CD1c-positive myeloid dendritic cell (primary cell): ENCODE measurements around the gene NR1D2.

Source experiments
- DNase-seq: peaks from one replicate; pipeline ENCODE4 v3.0.0-alpha.2; 2016; ENCODE audit errors: extremely low spot score

The NR1D2 gene

DNA sequence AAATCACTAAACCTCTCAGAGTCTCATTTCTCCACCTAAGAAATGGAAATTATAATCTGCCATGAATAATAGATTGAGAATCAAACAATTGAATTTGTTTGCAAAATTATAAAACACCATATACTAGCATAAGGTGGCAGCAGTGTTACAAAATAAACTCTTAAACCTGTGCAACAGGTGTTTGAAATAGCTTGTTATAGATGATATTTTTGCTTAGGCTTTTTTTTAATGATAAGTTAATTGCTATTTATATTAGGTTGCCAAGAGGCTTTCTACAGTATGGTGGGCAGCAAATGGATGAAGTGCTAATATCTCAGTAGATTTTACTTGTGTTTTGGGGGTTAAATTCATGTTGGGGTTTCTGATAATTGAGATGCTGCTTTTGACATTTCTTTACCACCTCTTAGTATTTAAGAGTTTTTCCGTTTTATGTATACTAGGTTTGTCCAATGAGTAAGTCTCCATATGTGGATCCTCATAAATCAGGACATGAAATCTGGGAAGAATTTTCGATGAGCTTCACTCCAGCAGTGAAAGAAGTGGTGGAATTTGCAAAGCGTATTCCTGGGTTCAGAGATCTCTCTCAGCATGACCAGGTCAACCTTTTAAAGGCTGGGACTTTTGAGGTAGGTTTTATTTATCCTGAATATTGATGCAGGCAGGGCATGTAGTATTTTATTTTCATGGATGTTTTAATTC lies 19.6 kb downstream of the NR1D2 start:
- no peak for DNase-seq

DNA sequence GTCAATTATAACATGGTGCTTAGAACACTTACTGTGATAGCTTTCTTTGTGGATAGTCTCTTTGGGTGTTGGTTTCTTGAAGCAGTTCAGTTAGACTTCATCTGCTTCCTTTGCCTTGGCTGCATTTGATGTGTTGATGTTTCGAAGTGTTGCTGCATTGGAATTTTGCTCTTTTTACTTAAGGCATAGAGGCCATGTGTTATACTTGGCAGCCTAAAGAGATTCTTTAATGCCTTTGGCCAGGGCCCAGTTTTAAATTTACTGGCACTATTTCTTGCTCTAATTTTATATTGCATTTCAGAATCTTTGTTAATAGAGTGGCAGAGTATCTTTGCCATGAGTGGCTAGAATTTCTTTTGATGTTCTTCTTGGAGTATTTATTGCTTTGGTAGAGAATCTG lies 21.2 kb downstream of the NR1D2 start:
- DNase-seq = no peak

DNA sequence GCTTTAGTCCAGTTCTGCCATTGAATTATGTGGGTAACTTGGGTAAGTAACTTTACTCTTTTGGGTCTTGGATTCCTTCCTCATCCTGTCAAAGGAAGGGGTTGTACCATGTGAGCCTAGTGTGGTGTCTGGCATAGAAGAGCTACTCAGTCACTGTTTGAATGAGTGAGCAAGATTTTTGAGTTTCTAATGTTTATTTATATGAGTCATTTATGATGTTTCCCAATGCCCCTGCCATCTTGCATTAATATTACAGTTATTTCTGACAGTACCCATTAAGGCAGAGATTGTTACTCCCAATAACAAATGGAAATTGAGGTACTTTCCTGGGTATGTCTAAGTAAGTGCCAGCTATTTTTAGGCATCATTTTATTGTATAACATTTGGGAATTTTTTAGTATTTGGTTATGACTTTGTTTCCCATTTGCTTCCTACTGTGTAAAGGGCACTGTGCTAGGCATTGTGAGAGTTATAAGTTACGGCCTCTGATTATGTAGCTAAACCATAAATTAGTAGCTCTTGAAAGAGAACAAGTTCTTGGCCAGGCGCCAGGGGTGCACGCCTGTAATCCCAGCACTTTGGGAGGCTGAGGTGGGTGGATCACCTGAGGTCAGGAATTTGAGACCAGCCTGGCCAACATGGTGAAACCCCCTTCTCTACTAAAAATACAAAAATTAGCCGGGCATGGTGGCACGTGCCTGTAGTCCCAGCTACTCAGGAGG lies 23.5 kb downstream of the NR1D2 start:
- no peak for DNase-seq

DNA sequence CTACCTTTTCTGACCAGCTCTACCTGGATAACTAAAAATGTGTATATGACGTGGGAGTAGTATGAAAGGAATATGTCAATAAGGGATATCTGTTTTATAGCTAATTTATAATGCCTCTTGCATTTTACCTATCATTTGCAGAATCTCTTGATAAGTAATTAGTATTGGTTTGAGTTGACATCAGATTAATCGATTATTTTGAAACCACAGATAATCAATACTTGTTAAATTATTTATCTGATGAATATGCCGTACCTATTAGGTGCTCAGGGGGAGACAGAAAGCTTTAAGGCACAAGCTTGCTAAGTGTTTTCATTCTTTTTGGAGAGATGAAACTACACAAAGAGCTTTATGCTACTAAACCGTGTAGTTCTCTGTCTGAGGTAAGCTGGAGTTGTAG lies 24.3 kb downstream of the NR1D2 start:
- DNase-seq = no peak

DNA sequence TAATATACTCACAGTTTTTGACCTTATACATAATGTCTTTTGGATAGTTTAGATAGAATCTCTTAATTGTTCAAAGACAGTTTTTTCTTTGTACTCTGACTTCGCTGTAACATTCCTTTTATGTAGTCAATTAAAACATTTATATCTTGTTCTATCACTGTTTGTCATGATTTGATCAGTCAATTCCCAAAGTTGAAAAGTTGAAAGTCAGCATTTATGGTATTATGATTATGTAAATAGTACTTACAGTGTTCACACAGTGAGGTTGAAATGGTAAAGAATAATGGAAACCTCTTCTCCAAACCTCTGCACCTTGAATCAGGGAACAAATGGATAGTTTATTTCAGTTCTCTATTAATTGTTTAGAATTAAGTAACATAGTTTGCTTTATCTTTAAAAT lies 26.6 kb downstream of the NR1D2 start:
- DNase-seq = no peak

DNA sequence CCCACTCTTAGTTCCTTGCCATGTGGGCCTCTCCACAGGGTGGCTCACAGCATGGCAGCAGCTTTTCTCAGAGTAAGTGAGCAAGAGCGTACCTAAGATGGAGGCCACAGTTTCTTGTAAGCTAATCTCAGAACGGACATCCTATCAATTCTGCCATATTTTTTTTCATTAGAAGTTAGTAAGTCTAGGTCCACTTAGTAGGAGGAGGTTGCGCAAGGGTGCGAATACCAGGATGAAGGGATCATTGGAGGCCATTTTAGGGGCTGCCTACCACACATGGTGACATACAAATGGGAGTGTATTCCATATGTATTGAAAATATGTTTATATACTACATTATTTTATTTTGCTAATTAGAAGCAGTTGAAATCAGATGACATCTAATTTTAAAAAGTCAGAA lies 31.5 kb downstream of the NR1D2 start:
- DNase-seq = no peak

DNA sequence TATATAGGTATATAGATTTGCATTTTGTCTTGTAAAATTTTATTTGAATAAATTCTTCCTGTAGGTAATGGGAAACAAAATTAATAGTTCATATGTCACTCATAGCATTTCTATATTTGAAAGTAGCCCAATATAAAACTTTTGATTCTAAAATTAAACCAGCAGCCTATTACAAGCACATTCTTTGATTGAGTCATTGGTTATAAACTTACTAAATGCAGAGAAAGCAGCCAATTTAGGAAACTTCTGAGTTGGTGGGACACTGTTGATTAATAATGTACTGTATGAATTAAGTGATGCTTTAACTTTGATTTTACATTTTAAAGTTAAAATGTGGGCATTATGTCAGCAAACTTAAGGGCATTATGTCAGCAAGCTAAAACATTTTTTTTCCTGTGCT lies 34.5 kb downstream of the NR1D2 start:
- no peak for DNase-seq

DNA sequence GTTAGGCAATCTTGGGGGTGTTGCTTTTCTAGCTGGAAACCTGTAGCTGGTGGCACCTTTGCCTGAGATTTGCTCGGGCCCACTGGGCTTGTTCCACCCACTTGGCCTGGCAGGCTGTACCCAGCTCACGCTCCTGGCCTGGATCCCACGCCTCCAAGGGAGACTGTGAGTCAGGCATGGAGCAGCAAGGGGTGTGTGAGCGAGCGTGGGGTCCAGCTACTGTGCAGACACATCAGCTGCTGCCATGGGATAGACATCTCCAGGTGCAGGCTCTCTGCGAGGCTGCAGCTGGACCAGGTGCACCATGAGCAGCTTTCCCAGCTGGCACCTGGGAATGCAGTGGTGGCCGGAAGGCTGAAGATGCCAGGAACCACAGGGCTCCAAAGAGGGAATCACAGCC lies 36.0 kb downstream of the NR1D2 start:
- DNase-seq = no peak

DNA sequence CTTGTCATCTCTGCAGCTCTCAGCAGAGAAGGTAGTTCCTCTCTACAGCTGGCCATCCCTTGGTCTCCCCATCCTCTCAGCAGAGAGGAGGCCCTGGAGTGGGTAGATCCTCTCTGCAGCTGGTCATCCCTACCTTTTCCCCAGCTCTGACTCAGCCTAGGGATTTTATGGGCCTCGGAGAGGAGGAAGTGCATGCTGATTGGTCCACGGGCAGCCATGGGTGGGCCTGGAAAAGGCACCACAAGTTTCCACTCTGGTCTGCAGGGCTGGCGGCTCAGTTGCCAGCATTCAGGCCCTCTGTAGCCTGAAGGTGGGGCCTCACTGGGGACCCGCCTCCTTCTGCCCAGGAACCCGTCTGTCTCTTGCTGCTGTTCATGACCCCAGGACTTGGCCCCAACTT lies 36.9 kb downstream of the NR1D2 start:
- no peak for DNase-seq

DNA sequence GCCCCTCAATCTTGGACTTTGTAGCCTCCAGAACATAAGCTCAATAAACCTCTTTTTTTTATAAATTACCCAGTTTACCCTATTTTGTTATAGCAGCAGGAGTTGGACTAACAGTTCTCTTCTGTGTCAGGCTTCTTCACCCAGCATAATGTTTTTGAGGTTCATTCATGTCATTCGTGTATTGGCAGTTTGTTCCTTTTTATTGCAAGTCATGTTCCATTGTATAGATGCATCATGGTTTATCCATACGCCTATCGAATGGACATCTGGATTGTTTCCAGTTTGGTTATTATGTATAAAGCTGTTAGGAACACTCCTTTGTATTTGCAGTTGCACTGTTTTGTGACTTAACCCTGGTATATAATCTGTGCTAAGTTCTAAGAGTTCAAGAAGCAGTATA lies 39.8 kb downstream of the NR1D2 start:
- DNase-seq = no peak

DNA sequence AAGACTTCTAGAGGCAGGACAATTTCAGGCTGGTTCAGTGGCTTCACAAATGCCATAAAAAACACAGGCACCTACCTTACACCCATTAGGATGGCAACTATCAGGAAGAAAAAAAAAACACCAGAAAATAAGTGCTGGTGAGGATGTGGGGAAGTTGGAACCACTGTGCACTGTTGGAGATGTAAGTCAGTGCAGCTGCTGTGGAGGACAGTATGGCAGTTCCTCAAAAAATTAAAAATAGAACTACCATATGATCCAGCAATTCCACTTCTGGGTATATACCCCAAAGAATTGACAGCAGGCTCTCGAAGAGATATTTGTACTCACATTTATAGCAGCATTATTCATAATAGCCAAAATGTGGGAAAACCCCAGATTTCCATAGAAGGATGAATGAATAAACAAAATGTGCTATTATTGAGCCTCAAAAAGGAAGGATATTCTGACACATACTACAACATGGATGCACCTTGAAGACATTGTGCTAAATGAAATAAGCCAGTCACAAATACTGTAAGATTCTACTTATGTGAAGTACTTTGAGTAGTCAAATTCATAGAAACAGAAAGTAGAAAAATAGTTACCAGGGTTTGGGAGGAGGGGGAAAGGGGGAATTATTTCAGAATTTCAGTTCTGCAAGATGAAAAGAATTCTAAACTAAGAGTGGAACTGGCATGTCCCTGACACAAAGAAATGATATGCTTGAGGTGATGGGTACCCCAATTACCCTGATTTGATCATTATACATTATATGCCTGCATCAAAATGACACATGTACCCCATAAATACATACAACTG lies 40.9 kb downstream of the NR1D2 start:
- no peak for DNase-seq

DNA sequence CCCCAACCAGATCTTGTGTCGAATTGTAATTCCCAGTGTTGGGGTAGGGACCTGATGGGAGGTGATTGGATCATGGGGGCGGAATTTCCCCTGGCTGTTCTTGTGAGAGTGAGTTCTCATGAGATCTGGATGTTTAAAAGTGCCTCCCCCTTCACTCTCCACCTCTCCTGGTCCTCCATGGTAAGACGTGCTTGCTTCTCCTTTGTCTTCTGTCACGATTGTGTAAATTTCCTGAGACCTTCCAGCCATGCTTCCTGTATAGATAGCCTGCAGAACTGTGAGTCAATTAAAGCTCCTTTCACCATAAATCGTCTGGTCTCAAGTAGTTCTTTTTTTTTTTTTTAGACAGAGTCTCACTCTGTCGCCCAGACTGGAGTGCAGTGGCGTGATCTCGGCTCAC lies 42.3 kb downstream of the NR1D2 start:
- peak; percentile 30 for DNase-seq

DNA sequence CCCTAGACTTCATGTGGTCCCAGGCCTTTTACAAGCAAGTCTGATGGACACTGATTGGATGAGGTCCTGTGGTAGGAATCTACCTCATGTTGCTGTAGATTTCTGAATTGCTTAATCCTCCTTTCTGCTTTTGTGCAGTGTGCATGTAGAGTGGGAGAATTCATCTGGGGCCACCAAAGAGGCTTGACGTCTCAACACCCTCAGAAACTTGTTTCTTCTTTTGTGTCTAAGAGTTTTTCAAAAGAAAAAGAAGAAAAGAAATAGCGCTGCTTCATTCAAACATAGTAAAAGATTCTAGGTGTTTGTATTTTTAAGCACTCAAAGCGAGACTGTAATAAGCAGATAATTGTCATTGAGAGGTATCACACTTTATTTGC lies 46.2 kb downstream of the NR1D2 start:
- no peak for DNase-seq

DNA sequence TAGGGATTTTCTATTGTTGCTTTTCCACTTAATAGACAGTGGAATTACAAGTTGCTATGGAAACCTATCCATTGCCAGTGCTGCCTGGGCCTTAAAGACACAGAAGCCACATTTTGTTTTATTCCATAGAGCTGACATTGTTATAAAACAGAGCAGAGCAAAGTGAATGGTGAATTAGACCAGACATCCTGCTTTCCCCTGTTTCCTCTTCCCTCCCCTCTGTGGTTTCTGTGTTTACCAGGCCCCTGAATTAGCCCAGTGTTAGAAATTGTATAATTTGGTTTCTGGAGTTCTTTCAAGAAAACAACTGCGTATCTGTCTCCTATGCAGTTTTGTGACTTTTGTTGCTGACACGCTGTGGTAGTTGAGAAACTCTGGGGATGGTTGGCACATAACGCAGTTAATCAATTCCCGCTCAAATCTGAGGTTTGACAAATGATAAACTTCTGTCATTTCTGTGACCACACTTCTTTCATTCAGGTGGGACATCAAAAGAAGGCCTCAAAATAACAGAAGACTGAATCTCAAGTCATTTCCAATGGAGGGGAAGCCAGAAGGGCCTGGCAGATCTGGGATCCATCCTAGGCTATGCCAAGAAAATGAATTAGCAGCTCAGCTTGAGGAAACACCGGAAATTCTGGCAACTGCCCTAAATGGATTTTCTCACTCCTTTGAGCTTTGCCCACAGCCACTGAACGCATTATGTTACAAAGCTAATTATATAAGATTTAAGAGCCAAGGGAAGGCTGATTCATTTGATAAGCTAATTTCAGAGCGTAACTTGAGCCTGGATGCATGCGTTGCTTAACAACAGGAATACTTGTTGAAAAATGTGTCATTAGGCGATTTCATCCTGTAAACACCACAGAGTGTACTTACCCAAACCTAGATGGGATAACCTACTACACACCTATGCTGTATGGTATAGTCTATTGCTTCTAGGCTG lies 46.9 kb downstream of the NR1D2 start:
- DNase-seq = no peak

DNA sequence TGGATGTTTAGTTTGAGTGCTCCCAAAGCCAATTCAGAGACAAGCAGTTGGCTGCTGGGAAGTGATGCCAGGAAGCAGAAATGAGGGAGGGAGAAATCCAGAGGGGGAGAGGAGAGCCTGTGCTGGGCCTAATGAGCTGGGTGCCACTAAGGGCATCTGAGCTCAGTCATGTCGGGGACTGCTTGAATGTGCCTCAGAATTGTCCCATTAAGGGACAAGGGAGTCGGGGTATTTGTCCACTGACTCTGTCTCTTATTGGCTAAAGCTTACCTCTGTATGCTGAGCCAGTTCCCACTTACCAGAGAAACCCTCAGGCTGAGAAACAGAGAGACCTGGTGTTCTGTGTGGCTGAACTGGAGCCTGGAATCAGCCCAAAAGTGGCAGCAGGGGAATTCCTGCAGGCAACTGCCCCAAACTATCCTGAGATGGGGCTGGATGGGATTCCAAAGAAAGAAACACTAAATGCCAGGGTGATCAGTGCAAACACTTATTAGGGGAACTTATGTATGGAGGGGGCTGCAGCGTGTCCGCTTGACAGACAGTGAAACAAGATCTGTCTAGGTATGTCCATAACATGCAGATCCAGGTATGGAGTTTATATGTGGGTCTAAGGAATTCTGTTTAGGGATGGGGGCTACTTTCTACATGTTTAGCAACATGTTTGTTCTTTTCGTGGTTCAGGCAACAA lies 48.6 kb downstream of the NR1D2 start:
- no peak for DNase-seq

DNA sequence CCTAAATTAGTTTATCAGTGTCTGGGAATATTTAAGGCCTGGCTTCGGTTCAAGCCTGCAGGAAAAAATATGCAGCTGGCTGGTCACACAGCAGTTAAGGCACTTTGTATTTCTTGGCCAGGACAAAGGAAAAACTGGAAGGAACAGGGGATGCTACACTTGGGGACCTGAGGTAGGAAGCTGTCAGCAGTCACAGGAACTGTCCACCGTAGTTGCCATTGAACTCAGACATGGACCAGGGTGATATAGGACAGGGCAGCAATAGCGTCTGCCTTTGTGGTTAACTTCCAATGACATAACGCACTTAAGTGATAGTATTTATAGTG lies 49.1 kb downstream of the NR1D2 start:
- DNase-seq = no peak

DNA sequence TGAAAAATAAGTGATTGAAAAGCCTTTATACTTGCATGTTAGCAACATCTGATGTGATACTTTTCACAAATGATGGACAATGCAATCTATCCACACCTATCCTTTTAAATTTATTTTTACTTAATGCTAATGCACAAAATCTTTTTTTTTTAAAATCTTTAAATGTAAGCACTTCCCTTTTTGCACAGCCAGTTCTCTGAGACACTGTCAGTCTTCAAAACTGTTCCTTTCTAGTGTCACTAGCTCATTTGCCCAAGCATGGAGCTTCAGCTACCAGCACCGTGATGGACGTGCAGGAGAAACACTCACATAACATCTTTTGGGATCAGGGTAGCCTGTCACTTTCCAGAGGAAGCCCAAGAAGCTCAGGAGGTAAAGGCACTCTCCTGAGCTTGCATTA lies 50.1 kb downstream of the NR1D2 start:
- DNase-seq = no peak

DNA sequence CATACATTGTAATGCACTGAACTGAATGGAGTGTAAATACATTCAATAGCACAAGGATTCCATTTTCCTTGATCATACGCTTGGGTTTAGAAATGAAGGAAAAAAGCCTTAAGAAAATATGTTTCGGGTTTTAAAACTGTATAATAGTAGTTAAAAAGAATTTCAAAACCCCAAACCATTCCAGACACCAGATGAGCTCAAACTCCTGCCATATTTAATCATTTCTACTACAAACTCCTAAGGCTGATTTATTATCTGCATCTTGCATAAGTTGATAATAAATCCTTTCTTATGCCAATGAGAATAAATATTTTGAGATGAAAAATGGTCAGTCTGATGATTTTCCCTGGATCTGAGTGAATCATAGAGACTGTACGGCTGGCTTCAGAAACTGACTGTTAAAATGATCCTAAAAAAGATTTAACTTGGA lies 51.0 kb downstream of the NR1D2 start:
- no peak for DNase-seq

DNA sequence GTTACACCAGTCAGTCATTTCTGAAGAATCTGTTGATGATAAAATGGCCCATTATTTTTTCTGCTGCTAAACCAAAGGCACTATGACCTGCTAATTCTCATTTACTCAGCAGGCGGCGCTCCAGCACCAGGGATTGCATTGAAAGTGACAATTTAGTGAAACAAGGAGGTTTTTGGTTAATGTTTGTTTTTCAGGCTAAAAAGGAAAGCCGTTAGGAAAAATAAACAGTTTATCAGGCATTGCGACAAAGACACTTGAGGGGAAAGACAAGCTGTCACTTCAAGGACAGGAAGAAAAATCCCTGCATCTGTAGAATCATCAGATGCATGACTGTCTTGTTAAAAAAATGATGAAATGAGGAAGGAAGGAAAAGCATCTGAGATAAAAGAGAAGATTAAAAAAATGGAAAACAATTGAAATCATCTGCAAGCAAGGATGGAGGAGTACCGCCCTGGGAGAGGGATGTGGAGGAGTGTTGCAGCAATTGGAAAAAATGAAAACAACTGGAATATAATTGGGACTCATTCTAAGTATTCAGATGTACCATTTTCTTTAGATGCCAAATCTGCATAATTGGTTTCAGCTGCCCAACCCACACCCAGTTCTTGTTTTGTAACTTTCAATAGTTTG lies 54.0 kb downstream of the NR1D2 start:
- peak; percentile 70 for DNase-seq

DNA sequence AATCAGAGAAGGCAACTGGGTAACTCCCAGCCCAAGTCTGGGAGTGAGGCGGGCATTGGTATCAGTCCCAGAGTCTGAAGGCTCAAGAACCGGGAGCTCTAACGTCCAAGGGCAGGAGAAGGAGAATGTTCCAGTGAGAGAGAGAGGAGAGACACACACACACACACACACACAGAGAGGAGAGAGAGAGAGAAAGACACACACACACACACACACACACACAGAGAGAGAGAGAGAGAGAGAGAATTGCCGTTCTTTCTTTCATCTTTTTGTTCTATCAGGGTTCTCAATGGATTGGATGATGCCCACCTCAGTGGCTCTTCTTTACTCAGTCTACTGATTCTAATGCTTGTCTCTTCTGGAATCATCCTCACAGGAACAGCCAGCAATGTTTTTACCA lies 57.0 kb downstream of the NR1D2 start:
- no peak for DNase-seq

DNA sequence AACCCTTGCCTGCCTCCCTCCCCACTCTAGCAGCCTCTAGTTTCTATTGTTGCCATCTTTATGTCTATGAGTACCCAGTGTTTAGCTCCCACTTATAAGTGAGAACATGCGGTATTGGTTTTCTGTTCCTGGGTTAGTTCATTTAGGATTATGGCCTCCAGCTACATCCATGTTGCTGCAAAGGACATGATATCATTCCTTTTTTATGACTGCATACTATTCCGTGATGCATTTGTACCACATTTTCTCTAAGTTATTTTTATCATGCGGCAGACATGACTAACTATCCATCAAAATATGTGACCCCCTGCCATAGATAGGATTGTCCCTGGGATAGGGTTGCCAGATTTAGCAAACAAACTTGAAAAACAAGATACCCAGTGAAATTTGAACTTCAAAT lies 58.4 kb downstream of the NR1D2 start:
- no peak for DNase-seq
